Esophagus (tissue), 2 donors: ENCODE results near the gene SMYD2. TPM values are rescaled to one million over a fixed set of nuclear protein-coding genes. Genes with fewer than 3 reads are reported as not detected.
A peak's percentile ranks its signal among the peaks of the same experiment; 100 is the strongest.

Experiments used
- H3K27ac ChIP-seq, 2 donors: one replicate each; pipeline ENCODE4 v1.5.1; 2013; ENCODE audit warnings: low read depth in 2 of 2, mild to moderate bottlenecking in 2 of 2, inconsistent platforms in 1 of 2, low read length in 1 of 2, moderate library complexity in 1 of 2
- H3K27me3 ChIP-seq, 2 donors: one replicate each; pipeline ENCODE4 v1.6.1; 2013; ENCODE audit warnings: low read length in 2 of 2, control low read depth in 1 of 2, mild to moderate bottlenecking in 1 of 2; ENCODE audit not compliant: insufficient read depth in 2 of 2, control insufficient read depth in 1 of 2
- H3K36me3 ChIP-seq, 2 donors: one replicate each; pipeline ENCODE4 v1.6.1; 2013; ENCODE audit warnings: low read length in 1 of 2; ENCODE audit not compliant: control insufficient read depth in 2 of 2, insufficient read depth in 2 of 2
- H3K4me1 ChIP-seq, 2 donors: one replicate each; pipeline ENCODE4 v1.6.1; 2013; ENCODE audit warnings: low read length in 1 of 2; ENCODE audit not compliant: control insufficient read depth in 2 of 2, insufficient read depth in 2 of 2
- H3K4me3 ChIP-seq, 2 donors: one replicate each; pipeline ENCODE4 v1.5.1; 2013; ENCODE audit warnings: low read length in 2 of 2, mild to moderate bottlenecking in 2 of 2, low read depth in 1 of 2, moderate library complexity in 1 of 2
- H3K9me3 ChIP-seq, 2 donors: one replicate each; pipeline ENCODE4 v1.6.1; 2013; ENCODE audit warnings: mild to moderate bottlenecking in 2 of 2, low read depth in 1 of 2, low read length in 1 of 2, moderate library complexity in 1 of 2; ENCODE audit not compliant: control insufficient read depth in 2 of 2, insufficient read depth in 1 of 2
- WGBS, 2 donors: extraction: QIAGEN DNeasy Blood & Tissue Kit; methylation state at CpG; one replicate each; pipeline ENCODE4 v1.1.7; 2013; 5-methylcytosine and 5-hydroxymethylcytosine counted together
- polyA plus RNA-seq, 2 donors: library from polyadenylated mRNA; stranded (reverse); fragments of 200-250 nt; gene quantifications; one replicate each; pipeline ENCODE4 v1.2.3, GENCODE V29; 2013
- donor health status: healthy with polysubstance abuse.
- donor health status: Bipolar disorder and iron deficiency.

The SMYD2 gene
- polyA plus RNA-seq, 2 donors: 17.5 to 20.4 TPM

GRCh38 chr1:214326406-214326805, 45.4 kb downstream of the SMYD2 start:
- Histone ChIP-seq H3K4me3 (no peak overlapping the region), H3K36me3 (peaks cover 0 to 1% of the 10 kb centered on the region in 2 donors), H3K4me1 (peaks cover 0 to 17% of the 10 kb centered on the region in 2 donors), H3K27me3 (no peaks in the 10 kb centered on the region), H3K27ac (no peak overlapping the region), H3K9me3 (no peaks in the 10 kb centered on the region)
- 80 to 83% methylated on average over 5 of the region's 5 CpGs for WGBS, 2 donors

DNA sequence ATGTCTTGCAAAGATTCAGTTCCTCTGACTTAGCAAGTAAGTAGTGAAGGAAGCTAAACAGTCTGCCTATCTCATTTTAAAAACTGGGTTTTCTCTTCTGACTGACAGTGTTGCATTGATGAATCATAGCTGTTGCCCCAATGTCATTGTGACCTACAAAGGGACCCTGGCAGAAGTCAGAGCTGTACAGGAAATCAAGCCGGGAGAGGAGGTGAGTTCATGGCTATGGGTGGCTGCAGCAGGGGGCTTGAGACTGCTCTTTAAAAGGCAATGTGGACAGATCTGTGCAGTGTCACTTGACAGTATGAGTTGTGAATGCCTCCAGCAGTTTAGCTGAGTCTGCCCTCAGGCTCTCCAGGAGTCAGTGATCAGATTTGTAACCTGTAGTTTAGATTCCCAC, 46.6 kb downstream of the SMYD2 start:
- H3K36me3 ChIP-seq: no peaks in the 10 kb centered on the region
- no peaks in the 10 kb centered on the region for H3K27me3 ChIP-seq
- H3K9me3 ChIP-seq: no peaks in the 10 kb centered on the region
- 48% methylated on average over 1 of the region's 1 CpG for WGBS, 2 donors
- no peak overlapping the region for H3K4me3 ChIP-seq
- peaks cover 0 to 17% of the 10 kb centered on the region in 2 donors for H3K4me1 ChIP-seq
- H3K27ac ChIP-seq: no peak overlapping the region

GRCh38 chr1:214328770-214329469, 48.0 kb downstream of the SMYD2 start:
- 49 to 55% methylated on average over 11 of the region's 11 CpGs for WGBS, 2 donors
- peaks cover 0 to 17% of the 10 kb centered on the region in 2 donors for H3K4me1 ChIP-seq
- H3K27me3 ChIP-seq: no peaks in the 10 kb centered on the region
- no peak overlapping the region for H3K4me3 ChIP-seq
- H3K9me3 ChIP-seq: no peaks in the 10 kb centered on the region
- H3K27ac ChIP-seq: no peak overlapping the region
- no peaks in the 10 kb centered on the region for H3K36me3 ChIP-seq

DNA sequence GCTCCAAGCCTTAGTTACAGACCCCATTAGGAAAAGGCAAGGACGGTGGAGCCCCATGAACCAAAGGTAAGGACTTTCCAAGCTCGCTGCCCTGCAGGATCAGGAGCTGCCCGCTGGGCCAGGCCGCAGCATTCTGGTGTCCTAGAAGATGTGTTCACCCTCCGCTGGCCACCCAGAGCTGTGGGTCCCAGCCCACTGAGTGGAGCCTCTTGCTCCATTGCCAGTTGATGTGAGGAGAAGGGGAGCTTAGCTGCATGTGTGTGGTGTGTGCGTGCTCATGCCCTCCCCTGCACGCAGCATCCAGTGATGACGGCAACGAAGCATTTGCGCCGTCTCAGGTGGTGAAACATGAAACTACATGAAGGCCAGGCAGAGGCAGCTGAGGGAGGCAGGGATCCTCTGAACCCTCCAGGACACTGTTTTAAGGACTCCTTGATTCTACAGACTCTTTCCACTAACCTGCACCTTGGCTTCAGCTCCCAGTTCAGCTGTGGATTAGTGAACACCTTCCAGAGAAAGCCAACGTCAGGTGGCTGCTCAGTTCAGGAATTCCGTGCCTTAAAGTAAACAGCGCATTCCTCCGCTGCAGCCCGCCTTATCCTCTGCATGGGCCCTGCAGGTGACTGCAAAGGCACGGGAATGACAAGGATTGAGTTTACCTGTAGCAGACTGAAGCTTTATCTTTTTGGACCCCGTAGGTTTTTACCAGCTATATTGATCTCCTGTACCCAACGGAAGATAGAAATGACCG, 48.7 kb downstream of the SMYD2 start:
- Histone ChIP-seq H3K36me3 (peaks cover 0 to 3% of the 10 kb centered on the region in 2 donors), H3K9me3 (no peaks in the 10 kb centered on the region), H3K4me3 (no peak overlapping the region), H3K27me3 (no peaks in the 10 kb centered on the region), H3K4me1 (peaks cover 0 to 17% of the 10 kb centered on the region in 2 donors), H3K27ac (no peak overlapping the region)
- WGBS, 2 donors: 71 to 75% methylated on average over 20 of the region's 20 CpGs

- peak overlapping the region in 1 of 2 donors; percentile 11 for H3K27ac ChIP-seq
- WGBS, 2 donors: 60 to 63% methylated on average over 3 of the region's 3 CpGs
- peaks cover 0 to 3% of the 10 kb centered on the region in 2 donors for H3K36me3 ChIP-seq
Measured at GRCh38 chr1:214330222-214330621, 49.3 kb downstream of the SMYD2 start.

DNA sequence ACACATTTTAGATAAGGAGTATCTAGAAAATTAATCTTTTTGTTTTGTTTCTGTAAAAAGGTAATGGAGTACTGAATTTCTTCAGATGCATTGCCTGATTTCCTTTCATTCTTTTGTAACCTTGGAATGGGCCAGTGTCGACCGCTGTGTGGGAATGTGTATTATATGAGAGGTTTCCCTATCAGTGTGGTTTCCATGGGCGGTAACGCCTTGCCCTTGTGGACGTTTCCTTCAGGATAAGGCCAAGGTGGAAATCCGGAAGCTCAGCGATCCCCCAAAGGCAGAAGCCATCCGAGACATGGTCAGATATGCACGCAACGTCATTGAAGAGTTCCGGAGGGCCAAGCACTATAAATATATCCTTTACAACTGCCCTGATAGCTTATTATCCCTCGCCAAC, 49.8 kb downstream of the SMYD2 start:
- Histone ChIP-seq H3K36me3 (peaks cover 0 to 3% of the 10 kb centered on the region in 2 donors), H3K27me3 (no peaks in the 10 kb centered on the region), H3K27ac (peak overlapping the region in 1 of 2 donors; percentile 66), H3K4me1 (peaks cover 0 to 15% of the 10 kb centered on the region in 2 donors), H3K9me3 (no peaks in the 10 kb centered on the region), H3K4me3 (no peak overlapping the region)
- 76 to 83% methylated on average over 12 of the region's 12 CpGs for WGBS, 2 donors

More at GRCh38 chr1:214330222-214330621, 49.3 kb downstream of the SMYD2 start:
- Histone ChIP-seq H3K9me3 (no peaks in the 10 kb centered on the region), H3K27me3 (no peaks in the 10 kb centered on the region), H3K4me3 (no peak overlapping the region), H3K4me1 (peaks cover 0 to 17% of the 10 kb centered on the region in 2 donors)

DNA sequence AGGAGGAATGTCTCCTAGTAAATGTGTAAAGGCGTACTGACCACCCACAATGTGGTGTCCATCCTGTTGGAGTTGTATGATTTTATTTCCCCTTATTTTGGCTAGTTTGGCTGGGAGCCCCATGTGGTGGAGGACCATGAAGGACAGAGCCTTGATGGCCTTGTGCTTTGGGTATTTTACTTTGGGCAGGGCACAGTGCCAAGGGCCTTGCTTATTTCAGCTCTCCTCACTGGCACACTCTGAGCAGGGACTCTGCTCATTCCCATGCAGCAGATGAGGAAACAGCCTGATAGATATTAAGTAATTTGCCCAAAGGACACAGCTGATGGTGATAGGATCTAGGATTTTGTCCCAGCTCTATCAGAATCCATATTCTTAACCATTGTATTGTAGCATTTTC, 50.2 kb downstream of the SMYD2 start:
- no peak overlapping the region for H3K4me3 ChIP-seq
- peaks cover 0 to 3% of the 10 kb centered on the region in 2 donors for H3K36me3 ChIP-seq
- H3K4me1 ChIP-seq: peaks cover 0 to 15% of the 10 kb centered on the region in 2 donors
- peak overlapping the region in 1 of 2 donors; percentile 66 for H3K27ac ChIP-seq
- H3K27me3 ChIP-seq: no peaks in the 10 kb centered on the region
- WGBS, 2 donors: 91 to 96% methylated on average over 1 of the region's 1 CpG
- H3K9me3 ChIP-seq: no peaks in the 10 kb centered on the region

- no peak overlapping the region for H3K27ac ChIP-seq
- WGBS, 2 donors: 64 to 72% methylated on average over 9 of the region's 9 CpGs
Measured at GRCh38 chr1:214331827-214332423, 51.0 kb downstream of the SMYD2 start.

DNA sequence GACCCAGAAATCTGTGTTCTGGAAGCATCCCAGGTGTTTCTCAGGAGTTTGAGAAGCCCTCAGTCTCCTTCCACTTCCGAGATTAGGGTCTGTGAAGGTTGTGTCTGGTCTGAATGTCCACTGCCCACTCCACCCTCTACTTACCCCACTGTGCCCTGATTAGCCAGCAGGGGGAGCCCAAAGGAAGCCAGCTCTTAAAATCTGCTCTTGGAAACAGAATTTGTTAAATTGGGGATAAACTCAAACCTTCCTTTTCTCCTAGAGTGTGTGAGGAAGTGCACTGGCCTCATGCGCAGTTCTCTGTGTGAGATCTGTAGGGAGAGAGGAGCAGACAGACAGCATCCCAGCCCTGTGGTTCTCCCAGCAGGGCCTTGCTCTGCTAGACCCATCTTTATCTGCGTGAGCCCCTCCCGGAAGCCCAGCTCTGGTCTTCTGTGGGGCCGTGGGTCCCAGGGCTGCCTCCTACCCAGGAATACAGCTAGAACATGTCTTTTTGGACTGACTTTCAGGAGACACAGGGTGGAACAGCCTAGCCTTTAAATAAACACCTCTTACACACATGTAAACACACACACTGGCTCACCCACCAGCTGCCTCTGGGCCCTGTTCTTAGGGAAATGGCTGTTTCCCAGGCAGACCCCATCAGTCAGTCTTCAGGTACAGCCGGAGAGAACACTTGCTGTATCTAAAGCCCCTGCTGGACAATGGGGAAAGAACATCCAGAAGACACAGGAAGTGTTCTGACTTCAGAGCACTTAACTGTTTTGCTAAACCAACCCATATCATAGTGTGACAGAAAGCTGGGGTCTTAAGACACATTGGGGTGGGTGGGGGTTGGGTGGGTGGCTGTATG, 52.2 kb downstream of the SMYD2 start:
- 59 to 68% methylated on average over 6 of the region's 6 CpGs for WGBS, 2 donors
- Histone ChIP-seq H3K36me3 (peaks cover 0 to 3% of the 10 kb centered on the region in 2 donors), H3K27me3 (no peaks in the 10 kb centered on the region), H3K27ac (no peak overlapping the region), H3K9me3 (no peaks in the 10 kb centered on the region), H3K4me3 (no peak overlapping the region), H3K4me1 (peaks cover 0 to 15% of the 10 kb centered on the region in 2 donors)

More at GRCh38 chr1:214331827-214332423, 51.0 kb downstream of the SMYD2 start:
- Histone ChIP-seq H3K4me1 (peaks cover 0 to 15% of the 10 kb centered on the region in 2 donors), H3K9me3 (no peaks in the 10 kb centered on the region), H3K36me3 (peaks cover 0 to 3% of the 10 kb centered on the region in 2 donors), H3K4me3 (no peak overlapping the region), H3K27me3 (no peaks in the 10 kb centered on the region)
